GM19467 (cell line): Measurements from ENCODE around the gene MYO10.
"Not testable (repeated sequence)": the region's sequence is repeated elsewhere in the genome, so short reads cannot be mapped to it uniquely, and the experiment has no call there.

Experiments
- ATAC-seq: cut with Tn5 transposase; IDR thresholded peaks from one replicate; pipeline ENCODE4 v1.9.1; 2021; ENCODE audit warnings: mild to moderate bottlenecking, moderate library complexity; ENCODE audit not compliant: unreplicated experiment

Gene MYO10

DNA sequence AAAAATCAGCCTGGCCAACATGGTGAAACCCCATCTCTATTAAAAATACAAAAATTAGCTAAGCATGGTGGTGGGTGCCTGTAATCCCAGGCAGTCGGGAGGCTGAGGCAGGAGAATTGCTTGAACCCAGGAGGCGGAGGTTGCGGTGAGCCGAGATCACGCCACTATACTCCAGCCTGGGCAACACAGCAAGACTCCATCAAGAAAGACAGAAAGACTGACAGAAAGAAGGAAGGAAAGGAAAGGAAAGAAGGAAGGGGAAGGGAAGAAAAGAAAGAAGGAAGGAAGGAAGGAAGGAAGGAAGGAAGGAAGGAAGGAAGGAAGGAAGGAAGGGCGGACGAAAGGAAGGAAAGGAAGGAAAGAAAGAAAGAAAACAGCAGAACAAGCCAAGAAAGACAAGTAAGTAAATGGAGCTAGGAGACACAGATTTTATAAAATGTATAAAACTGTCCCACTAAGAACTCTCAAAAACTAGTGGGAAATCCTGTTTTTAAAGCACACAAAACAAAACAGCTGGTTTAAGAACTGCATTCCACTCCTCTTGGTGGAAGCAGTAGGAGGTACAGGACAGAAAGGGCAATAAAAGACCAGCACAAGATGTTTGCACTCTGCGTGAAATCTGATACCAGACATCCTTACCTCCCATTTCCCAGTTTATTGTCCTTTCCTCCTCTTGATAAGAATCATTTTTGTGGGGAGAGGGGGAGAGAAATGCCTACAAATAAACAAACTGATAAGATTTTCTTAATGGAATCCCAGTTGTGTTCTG, 46.7 kb downstream of the MYO10 start:
- no peak for ATAC-seq

DNA sequence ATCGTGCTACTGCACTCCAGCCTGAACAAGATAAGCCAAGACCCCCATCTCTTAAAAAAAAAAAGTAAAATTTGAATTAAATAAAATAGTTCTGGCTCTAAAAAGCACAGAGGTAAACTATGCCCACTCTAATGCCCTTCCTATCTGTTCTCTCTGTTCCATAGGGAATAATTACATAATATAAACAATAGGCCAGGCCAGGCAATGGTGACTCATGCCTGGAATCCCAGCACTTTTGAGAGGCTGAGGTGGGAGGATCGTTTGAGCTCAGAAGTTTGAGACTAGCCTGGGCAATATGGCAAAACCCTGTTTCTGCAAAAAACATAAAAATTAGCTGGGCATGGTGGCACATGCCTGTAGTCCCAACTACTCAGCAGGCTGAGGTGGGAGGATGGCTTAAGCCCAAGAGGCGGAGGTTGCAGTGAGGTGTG, 47.4 kb downstream of the MYO10 start:
- no peak for ATAC-seq

DNA sequence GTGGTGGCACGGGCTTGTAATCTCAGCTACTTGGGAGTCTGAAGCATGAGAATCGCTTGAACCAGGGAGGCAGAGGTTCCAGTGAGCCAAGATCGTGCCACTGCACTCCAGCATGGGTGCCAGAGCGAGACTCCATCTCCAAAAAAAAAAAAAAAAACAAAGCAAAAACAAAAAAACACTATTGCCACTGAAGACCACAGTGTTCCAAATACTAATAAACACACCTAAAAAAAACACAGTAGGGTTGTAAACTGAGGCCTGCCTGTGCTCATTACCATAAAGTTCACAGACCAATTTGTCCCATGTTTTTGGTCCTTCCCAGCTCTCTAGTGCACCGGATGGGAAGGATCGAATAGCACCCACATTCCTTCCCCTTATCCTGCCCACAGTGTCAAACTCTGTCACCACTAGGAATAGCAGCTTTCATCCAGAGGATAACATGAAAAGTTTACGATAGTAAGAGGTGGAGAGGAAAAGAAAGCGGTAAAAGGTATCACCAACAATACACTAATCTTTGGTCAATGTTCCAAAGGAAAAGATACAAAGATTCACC, 49.2 kb downstream of the MYO10 start:
- no peak for ATAC-seq

- ATAC-seq: no peak
Observed at GRCh38 chr5:16886366-16886736, 49.7 kb downstream of the MYO10 start.

DNA sequence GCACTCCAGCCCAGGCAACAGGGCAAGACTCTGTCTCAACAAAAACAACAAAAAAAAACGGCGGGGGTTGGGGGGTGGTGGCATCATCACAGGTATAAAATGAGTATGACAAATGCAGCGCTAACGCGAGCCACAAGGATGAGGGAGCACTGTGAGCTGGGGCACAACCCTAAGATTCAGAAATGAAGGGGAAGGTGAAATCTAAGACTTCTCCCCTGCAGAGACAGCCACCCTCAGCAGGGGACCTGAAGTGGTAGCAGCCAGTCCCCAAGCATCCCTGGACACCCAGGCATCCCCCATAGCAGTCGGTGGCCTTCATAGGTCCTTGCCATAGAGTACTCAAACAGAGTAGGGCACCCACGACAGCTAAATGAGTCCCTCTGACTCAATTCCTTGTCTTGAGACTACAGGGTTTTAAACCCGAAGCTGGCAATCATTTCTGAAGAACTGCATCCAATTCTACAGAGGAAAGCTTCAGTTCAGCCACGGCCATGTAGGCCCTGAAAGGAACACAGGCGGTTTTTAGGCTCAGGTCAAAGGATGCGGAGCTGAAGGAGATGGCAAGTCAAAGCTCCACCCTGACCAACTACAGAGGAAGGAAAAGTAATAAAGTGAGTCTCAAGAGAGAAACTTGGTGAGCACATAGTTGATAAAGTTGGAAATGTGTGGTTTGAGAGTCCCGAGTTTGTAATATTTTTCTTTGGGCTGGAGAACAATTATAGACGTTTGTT, 50.3 kb downstream of the MYO10 start:
- no peak for ATAC-seq

GRCh38 chr5:16884595-16884994, 51.5 kb downstream of the MYO10 start:
- no peak for ATAC-seq

DNA sequence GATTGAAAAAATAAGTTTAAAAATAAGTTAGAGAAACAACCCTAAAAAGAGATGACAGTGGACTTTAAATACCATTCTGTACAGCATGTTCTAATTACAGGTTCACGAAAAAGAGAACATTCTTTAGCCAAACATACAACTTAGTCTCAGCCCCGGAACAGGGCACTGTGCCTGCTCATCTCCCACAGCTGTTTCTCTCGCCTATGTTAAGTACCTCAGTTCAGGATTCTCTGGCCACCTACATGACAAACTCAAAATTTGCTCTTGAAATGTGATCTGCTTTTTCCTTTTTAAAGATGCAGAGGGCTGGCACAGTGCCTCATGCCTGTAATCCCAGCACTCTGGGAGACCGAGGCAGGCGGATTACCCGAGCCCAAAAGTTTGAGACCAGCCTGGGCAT, 52.3 kb downstream of the MYO10 start:
- ATAC-seq: no peak

DNA sequence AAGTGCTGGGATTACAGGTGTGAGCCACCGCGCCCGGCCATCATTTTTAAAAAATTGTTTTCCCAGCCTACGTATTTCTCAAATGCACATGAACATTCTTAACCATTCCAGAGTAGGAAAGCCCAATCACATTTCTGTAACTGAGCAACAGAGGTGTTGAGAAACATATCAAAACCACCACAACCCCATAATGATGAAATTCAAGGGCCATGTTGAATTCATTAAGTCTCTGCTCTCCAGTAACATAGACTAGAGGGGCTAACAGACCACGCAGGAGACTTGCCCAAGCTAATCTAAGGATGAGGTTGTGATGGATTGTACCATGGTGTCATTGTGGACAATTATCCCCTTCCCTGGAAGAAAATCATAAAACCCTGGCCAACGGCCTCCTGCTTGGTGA, 52.9 kb downstream of the MYO10 start:
- ATAC-seq: no peak

- ATAC-seq: no peak
Observed at GRCh38 chr5:16881251-16881650, 54.8 kb downstream of the MYO10 start.

DNA sequence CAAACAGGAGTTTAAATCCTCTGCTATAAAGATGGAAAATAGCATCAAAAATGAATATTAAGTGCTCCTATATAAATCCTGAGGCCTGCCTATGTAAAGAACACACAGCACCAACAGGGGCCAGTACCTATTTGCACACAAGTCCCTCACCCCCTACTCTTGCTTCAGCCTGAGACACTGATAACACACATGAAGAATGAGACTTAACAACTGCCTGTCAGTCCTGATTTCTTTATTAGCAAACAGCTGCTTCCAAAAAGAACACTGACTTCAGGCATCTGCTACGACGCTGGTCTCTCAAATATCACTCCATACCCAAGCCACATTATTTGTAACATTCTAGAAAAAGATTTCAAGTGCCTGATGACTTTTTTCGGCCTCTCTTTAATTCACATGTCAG, 55.5 kb downstream of the MYO10 start:
- no peak for ATAC-seq

DNA sequence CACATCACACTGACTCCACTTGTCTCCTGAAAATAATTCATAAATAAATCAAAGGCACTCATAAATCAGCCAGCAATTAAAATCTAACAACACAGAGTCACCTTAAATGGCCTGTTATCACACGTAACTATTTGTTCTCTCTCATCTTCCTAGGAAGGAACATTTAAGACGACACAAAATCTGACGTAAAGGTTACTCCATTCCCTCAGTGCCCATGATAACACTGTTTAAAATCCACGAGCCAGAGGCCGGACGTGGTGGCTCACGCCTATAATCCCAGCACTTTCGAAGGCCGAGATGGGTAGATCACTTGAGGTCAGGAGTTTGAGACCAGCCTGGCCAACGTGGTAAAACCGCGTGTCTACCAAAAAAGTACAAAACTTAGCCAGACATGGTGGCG, 56.4 kb downstream of the MYO10 start:
- no peak for ATAC-seq

GRCh38 chr5:16879191-16879590, 56.9 kb downstream of the MYO10 start:
- ATAC-seq: no peak

DNA sequence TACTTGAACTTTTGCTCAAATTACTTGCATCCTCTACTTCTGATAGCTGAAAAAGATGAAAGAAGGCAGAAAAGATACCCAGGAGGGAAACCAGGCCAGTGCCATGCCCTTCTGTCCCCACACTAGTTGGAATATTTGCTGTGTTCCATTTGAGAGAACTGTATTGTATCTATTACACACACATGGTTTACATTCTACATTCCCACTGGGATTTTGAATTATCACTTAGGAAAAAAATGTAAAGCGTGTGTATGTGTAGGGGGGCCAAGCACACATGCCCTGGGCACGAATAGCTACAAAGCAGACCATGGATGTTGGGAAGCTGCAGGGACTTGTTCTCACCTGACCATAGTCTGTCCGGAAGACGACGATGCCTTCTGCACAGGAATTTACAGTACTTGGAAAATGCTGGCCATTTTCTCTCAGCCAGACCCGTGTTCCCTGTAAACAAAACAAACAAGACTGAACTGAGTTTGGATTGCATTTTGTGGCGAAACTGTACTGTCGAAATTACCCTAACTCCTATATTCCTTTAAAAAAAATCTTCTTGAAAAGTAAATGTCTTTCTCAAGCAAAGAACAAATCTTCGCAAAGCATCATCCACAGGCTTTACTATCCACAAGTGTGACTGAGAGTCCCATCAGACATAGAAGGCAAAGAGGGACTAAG, 58.7 kb downstream of the MYO10 start:
- ATAC-seq: no peak

GRCh38 chr5:16874424-16874823, 61.7 kb downstream of the MYO10 start:
- not testable (repeated sequence) for ATAC-seq

GRCh38 chr5:16871746-16872339, 64.2 kb downstream of the MYO10 start:
- ATAC-seq: no peak

GRCh38 chr5:16870878-16871277, 65.2 kb downstream of the MYO10 start:
- no peak for ATAC-seq

GRCh38 chr5:16869821-16870796, 66.0 kb downstream of the MYO10 start:
- no peak for ATAC-seq

DNA sequence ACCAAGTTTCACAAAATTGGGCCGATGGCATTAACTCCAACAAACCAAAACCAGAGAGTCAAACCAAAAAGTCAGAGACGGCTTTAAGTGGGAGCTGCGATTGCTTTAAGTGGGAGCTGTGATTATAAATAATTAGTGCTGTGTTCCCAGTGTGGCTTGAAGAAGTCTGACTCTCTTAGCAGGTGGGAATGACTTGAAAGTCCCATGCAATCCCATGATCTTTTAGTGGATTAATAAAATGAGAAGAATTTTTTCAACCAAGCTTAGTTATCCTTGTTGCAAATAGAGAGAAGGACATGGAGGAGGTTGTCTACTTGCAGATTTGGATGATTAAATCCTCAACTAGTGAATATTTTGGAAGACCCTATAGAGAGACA, 68.5 kb downstream of the MYO10 start:
- no peak for ATAC-seq

GRCh38 chr5:16866795-16867576, 69.1 kb downstream of the MYO10 start:
- ATAC-seq: no peak
